AG10803 (cell line): ENCODE measurements around the gene ANKS1B.

Experiments
- DNase-seq: peaks from one replicate; pipeline ENCODE4 v3.0.0; 2010; ENCODE audit warnings: low read depth
- H3K4me3 ChIP-seq: 2 replicates; pipeline ENCODE4 v1.5.1; 2011; ENCODE audit warnings: mild to moderate bottlenecking, low read length, control low read depth
- TF ChIP-seq, protein P1 (sequence below): conservative IDR thresholded peaks from 2 replicates; pipeline ENCODE4 v1.5.1; 2011; ENCODE audit warnings: mild to moderate bottlenecking, low read length, control low read depth, inconsistent platforms

ANKS1B gene

DNA sequence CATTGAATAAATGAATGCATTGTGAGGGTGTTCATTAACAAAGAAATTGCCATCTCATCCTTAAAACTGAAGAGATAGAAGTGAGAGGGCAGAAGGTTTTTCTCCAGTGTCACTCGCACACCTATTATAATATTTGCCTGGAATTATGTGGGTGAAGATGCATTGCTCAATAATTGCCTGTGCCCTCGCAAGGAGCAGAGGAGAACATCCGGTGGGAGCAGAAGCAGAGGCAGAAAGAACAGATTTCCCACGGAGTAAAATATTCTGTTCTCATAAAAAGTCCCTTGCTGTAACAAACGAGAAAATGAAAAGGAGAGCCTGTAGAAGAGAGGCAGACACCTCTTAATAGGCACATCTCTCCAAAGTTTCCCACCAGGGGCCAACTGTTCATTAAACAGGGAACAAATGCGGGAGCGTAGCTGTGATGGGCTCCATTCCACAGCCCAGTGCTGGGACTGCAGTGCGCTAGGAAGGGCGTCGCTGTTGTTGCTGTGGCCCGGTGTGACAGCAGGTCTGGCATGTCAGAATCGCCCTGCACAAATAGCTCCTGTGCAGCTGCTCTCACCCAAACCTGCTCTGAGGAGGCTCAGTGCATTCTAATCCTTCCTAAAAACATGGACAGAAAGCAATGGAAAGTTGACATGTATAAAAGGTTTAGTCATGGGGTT lies 979.8 kb downstream of the ANKS1B start:
- no peak for DNase-seq
- H3K4me3 ChIP-seq = no peak overlapping the region
- TF ChIP-seq, protein P1, sequence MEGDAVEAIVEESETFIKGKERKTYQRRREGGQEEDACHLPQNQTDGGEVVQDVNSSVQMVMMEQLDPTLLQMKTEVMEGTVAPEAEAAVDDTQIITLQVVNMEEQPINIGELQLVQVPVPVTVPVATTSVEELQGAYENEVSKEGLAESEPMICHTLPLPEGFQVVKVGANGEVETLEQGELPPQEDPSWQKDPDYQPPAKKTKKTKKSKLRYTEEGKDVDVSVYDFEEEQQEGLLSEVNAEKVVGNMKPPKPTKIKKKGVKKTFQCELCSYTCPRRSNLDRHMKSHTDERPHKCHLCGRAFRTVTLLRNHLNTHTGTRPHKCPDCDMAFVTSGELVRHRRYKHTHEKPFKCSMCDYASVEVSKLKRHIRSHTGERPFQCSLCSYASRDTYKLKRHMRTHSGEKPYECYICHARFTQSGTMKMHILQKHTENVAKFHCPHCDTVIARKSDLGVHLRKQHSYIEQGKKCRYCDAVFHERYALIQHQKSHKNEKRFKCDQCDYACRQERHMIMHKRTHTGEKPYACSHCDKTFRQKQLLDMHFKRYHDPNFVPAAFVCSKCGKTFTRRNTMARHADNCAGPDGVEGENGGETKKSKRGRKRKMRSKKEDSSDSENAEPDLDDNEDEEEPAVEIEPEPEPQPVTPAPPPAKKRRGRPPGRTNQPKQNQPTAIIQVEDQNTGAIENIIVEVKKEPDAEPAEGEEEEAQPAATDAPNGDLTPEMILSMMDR = no peak

- no peak for DNase-seq
- TF ChIP-seq, protein P1 = no peak
- no peak overlapping the region for H3K4me3 ChIP-seq
These were observed 982.0 kb downstream of the ANKS1B start for GRCh38 chr12:99002731-99003130.

DNA sequence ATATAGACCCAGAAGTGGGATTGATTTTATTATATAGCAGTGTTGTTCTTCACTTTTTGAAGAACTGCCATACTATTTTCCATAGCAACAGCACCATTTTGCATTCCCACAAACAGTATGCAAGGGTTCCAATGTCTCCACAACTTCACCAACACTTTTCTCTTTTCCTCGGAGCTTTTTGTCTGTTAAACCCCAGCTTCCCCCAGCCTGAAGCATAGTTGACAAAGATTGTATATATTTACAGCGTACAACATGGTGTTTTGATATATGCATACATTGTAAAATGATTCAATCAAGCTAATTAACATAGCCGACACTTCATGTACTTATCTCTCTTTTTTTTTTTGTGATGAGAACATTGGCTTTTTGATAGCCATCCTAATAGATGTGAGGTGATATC lies 982.6 kb downstream of the ANKS1B start:
- H3K4me3 ChIP-seq = no peak overlapping the region
- DNase-seq = no peak
- TF ChIP-seq, protein P1 = no peak

GRCh38 chr12:98999559-98999958 lies 985.2 kb downstream of the ANKS1B start:
- DNase-seq = peak; percentile 1
- TF ChIP-seq, protein P1 = no peak
- H3K4me3 ChIP-seq = no peak overlapping the region

GRCh38 chr12:98998697-98999299 lies 985.9 kb downstream of the ANKS1B start:
- no peak overlapping the region for H3K4me3 ChIP-seq
- peak; percentile 48 for DNase-seq
- TF ChIP-seq, protein P1 = peak; percentile 80

DNA sequence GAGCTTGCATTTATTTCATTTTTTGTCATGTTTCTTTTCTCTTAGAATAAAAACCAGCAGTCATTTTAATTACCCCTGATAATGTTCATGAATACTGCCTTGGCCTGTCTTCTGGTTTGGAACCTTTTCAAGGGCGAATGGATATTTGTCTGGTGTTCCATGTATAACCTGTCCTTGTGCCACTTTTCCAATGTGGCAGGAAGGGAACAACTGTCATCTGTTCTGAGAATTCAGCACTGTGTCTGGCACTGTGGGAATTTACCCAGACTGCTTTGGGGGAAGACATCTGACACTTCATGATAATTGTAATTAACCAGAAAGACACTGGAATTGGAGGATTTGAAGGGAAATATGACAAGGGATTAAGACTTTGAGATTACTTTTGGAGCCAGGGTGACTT lies 986.8 kb downstream of the ANKS1B start:
- DNase-seq = no peak
- TF ChIP-seq, protein P1 = no peak
- no peak overlapping the region for H3K4me3 ChIP-seq

- TF ChIP-seq, protein P1 = no peak
- H3K4me3 ChIP-seq = no peak overlapping the region
- no peak for DNase-seq
These were observed 994.1 kb downstream of the ANKS1B start for GRCh38 chr12:98990648-98991047.
